Muscle layer of colon (tissue), 2 donors: Measurements from ENCODE around the gene ZNF331.
"Not testable (repeated sequence)": the region's sequence is repeated elsewhere in the genome, so short reads cannot be mapped to it uniquely, and the experiment has no call there.

Source experiments
- H3K27ac ChIP-seq: one replicate; pipeline ENCODE4 v1.7.0; 2013; ENCODE audit warnings: low read depth, mild to moderate bottlenecking, low read length, moderate library complexity
- H3K27me3 ChIP-seq, 2 donors: one replicate each; pipeline ENCODE4 v1.7.0; 2013; ENCODE audit warnings: low read length in 2 of 2, mild to moderate bottlenecking in 2 of 2; ENCODE audit not compliant: insufficient read depth in 2 of 2, control insufficient read depth in 1 of 2
- H3K36me3 ChIP-seq: one replicate; pipeline ENCODE4 v1.7.0; 2013; ENCODE audit warnings: mild to moderate bottlenecking, low read length; ENCODE audit not compliant: insufficient read depth
- H3K4me1 ChIP-seq: one replicate; pipeline ENCODE4 v1.7.0; 2013; ENCODE audit warnings: mild to moderate bottlenecking, low read length; ENCODE audit not compliant: insufficient read depth
- H3K4me3 ChIP-seq, 2 donors: one replicate each; pipeline ENCODE4 v1.7.0; 2013; ENCODE audit warnings: low read length in 2 of 2, low read depth in 1 of 2, mild to moderate bottlenecking in 1 of 2, moderate library complexity in 1 of 2
- H3K9ac ChIP-seq: one replicate; pipeline ENCODE4 v1.7.0; 2013; ENCODE audit warnings: low read length
- H3K9me3 ChIP-seq: one replicate; pipeline ENCODE4 v1.7.0; 2013; ENCODE audit warnings: mild to moderate bottlenecking, low read length
- donor health status: abdominal sarcoma.
- donor health status: Adenocarcinoma of cecum.

ZNF331 gene

GRCh38 chr19:53509845-53510244 is 28.1 kb upstream of the ZNF331 start:
- no peaks in the 10 kb centered on the region for H3K36me3 ChIP-seq
- H3K27ac ChIP-seq, result no peak overlapping the region
- H3K4me3 ChIP-seq, result no peak overlapping the region
- H3K27me3 ChIP-seq, result peaks cover 0 to 5% of the 10 kb centered on the region in 2 donors
- H3K9ac ChIP-seq, result no peak overlapping the region
- no peaks in the 10 kb centered on the region for H3K9me3 ChIP-seq
- H3K4me1 ChIP-seq, result no peaks in the 10 kb centered on the region

DNA sequence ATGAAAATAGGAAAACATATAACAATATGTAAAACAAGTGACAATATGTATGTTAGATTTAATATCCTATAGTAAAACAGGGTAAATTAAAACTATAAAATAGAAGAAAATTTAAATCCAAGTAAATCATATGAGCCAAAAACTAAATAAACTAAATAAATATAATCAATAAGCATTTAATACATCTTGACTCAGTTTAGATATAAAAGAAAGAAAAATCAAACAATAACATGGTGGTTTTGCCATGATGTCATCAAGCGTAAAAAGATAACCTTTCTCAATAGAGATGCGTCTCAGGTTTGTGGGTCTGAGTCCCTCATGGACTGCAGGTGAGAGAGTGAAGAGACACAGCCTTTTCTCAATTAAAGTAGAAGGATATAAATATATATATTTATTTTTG is 26.6 kb upstream of the ZNF331 start:
- no peak overlapping the region for H3K9ac ChIP-seq
- H3K4me3 ChIP-seq, result no peak overlapping the region
- H3K27me3 ChIP-seq, result peaks cover 0 to 5% of the 10 kb centered on the region in 2 donors

GRCh38 chr19:53511933-53512374 is 26.0 kb upstream of the ZNF331 start:
- no peak overlapping the region for H3K9ac ChIP-seq
- peaks cover 0 to 5% of the 10 kb centered on the region in 2 donors for H3K27me3 ChIP-seq
- H3K4me3 ChIP-seq, result no peak overlapping the region
- no peak overlapping the region for H3K27ac ChIP-seq
- no peaks in the 10 kb centered on the region for H3K4me1 ChIP-seq
- H3K36me3 ChIP-seq, result no peaks in the 10 kb centered on the region
- H3K9me3 ChIP-seq, result no peaks in the 10 kb centered on the region

More for the DNA sequence above, 26.6 kb upstream of the ZNF331 start:
- H3K4me1 ChIP-seq, result no peaks in the 10 kb centered on the region
- H3K36me3 ChIP-seq, result no peaks in the 10 kb centered on the region
- H3K9me3 ChIP-seq, result no peaks in the 10 kb centered on the region
- H3K27ac ChIP-seq, result no peak overlapping the region

GRCh38 chr19:53515047-53515446 is 22.9 kb upstream of the ZNF331 start:
- not testable (repeated sequence) for H3K9ac ChIP-seq, H3K27ac ChIP-seq

GRCh38 chr19:53517114-53517741 is 20.7 kb upstream of the ZNF331 start:
- Histone ChIP-seq H3K9ac (no peak overlapping the region), H3K4me1 (peaks cover 9% of the 10 kb centered on the region), H3K36me3 (no peaks in the 10 kb centered on the region), H3K27me3 (no peaks in the 10 kb centered on the region), H3K4me3 (no peak overlapping the region), H3K27ac (no peak overlapping the region), H3K9me3 (no peaks in the 10 kb centered on the region)

More at GRCh38 chr19:53515047-53515446, 22.9 kb upstream of the ZNF331 start:
- not testable (repeated sequence) for H3K4me1 ChIP-seq, H3K27me3 ChIP-seq, H3K36me3 ChIP-seq, H3K4me3 ChIP-seq, H3K9me3 ChIP-seq

DNA sequence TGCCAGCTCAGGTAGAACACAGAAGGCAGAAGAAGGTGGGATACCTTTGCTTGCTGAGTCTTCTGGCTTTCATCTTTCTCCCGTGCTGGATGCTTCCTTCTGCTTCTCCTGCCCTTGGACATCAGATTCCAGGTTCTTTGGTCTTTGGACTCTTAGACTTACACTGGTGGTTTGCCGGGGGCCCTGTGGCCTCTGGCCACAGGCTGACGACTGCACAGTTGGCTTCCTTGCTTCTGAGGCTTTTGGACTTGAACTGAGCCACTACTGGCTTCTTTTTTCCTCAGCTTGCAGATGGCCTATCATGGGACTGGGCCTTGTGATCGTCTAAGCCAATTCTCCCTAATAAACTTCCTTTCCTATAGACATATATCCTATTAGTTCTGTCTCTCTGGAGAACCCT is 19.8 kb upstream of the ZNF331 start:
- peaks cover 9% of the 10 kb centered on the region for H3K4me1 ChIP-seq
- H3K9ac ChIP-seq, result no peak overlapping the region
- no peaks in the 10 kb centered on the region for H3K9me3 ChIP-seq
- H3K27ac ChIP-seq, result no peak overlapping the region
- no peak overlapping the region for H3K4me3 ChIP-seq
- no peaks in the 10 kb centered on the region for H3K27me3 ChIP-seq
- no peaks in the 10 kb centered on the region for H3K36me3 ChIP-seq

- no peaks in the 10 kb centered on the region for H3K36me3 ChIP-seq
- no peak overlapping the region for H3K9ac ChIP-seq
- H3K27me3 ChIP-seq, result no peaks in the 10 kb centered on the region
- H3K4me3 ChIP-seq, result no peak overlapping the region
- H3K9me3 ChIP-seq, result no peaks in the 10 kb centered on the region
- H3K4me1 ChIP-seq, result peaks cover 9% of the 10 kb centered on the region
- no peak overlapping the region for H3K27ac ChIP-seq
These were observed 19.2 kb upstream of the ZNF331 start for GRCh38 chr19:53518716-53519115.

- peaks cover 9% of the 10 kb centered on the region for H3K4me1 ChIP-seq
- no peak overlapping the region for H3K27ac ChIP-seq
- no peaks in the 10 kb centered on the region for H3K27me3 ChIP-seq
- H3K9ac ChIP-seq, result no peak overlapping the region
- H3K36me3 ChIP-seq, result no peaks in the 10 kb centered on the region
- H3K9me3 ChIP-seq, result no peaks in the 10 kb centered on the region
- H3K4me3 ChIP-seq, result no peak overlapping the region
These were observed 18.5 kb upstream of the ZNF331 start for GRCh38 chr19:53519446-53519845.

DNA sequence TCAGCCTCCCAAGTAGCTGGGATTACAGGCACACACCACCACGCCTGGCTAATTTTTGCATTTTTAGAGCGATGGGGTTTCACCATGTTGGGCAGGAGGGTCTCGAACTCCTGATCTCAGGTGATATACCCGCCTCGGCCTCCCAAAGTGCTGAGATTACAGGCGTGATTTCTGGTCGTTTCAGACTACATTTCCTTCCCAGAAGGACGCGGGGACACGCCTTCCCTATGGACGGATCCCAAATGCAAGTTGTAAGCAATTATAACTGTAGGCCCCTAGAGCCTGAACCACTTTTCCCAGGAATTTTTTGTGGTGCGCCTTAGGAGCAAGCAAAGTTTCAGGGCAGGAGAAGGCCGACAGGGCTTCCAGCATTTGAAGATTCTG is 17.8 kb upstream of the ZNF331 start:
- Histone ChIP-seq H3K4me1 (peaks cover 9% of the 10 kb centered on the region), H3K27me3 (no peaks in the 10 kb centered on the region), H3K36me3 (no peaks in the 10 kb centered on the region), H3K9me3 (no peaks in the 10 kb centered on the region), H3K27ac (peak overlapping the region; percentile 80), H3K9ac (peak overlapping the region; percentile 65), H3K4me3 (peak overlapping the region; percentile 25 to 85)

DNA sequence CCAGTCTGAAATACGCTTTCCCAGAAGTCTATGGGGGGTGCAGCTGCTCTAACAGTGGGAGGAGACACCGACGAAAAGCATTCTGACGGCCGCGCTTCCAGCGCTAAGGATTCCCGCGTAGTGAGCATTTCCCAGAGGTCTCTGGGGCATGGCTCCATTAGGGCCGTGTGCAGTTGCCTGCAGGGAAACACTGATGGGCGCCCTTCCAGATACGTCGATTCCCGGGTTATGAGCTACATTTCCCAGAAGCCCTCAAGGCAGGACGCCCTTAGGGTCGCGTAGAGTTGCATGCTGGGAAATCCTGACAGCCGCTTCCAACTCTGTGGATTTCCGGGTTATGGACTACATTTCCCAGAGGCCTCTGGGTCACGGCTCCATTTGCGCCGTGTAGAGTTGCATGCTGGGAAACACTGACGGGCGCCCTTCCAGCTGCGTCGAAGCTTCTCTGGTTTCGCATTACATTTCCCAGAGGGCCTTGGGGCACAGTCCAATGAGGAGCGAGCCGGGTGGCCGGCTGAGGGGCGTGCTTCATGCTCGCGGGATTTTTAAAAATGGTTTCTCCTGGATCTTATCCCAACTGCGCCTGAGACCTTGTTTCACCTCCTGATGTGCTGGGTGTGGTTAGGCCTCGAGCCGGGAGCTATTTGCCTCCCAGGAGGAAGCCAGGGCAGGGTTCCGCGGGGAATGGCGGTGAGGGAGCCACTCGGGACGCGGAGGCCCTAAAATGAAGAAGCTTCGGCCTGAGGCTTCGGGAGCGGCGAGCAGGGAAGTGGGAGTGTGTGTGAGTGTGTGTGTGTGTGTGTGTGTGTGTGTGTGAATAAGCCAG is 17.2 kb upstream of the ZNF331 start:
- H3K4me3 ChIP-seq, result peak overlapping the region; percentile 70 to 85
- peak overlapping the region; percentile 80 for H3K27ac ChIP-seq
- H3K27me3 ChIP-seq, result no peaks in the 10 kb centered on the region
- H3K9ac ChIP-seq, result peak overlapping the region; percentile 65
- no peaks in the 10 kb centered on the region for H3K36me3 ChIP-seq
- H3K9me3 ChIP-seq, result no peaks in the 10 kb centered on the region
- H3K4me1 ChIP-seq, result peaks cover 9% of the 10 kb centered on the region

DNA sequence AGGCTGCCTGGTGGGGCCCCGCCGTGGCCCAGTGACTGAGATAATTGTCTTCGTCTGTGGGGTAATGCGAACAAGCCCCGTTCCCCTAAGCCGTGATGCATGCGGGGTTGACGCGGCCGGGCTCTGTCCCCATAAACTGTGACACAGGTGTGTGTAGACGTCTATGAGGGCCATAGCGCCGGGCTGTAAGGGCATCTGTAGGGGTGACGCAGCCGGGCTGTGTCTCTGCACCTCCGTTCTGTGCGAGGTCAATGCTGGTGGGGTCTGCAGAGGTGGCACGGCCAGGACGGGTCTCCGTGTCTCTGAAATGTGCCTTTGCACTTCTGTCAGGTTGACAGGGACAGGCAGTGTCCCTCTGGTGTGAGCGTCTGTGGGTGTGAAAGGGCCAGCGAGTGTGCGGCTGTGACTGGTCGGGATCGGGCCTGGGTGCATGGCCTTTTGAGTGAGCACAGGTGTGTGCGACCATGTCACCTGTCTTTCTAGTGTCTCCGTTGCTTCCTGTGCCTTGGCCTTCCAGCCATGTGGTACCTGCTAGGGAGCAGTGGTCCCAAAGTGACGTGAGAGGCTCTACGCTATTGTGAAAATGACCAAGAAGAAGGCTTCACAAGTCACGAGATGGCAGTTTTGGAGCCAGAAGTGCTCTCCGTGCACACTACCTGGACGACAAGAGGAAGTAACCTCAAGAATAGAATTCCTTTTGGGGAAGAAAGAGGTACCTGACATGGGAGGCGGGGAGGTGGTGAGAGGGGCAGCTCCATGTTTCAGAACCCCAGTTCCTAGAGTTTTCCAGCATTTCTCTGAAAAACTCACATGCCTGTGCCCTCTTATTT is 16.4 kb upstream of the ZNF331 start:
- no peak overlapping the region for H3K9ac ChIP-seq
- no peaks in the 10 kb centered on the region for H3K36me3 ChIP-seq
- no peak overlapping the region for H3K27ac ChIP-seq
- no peaks in the 10 kb centered on the region for H3K9me3 ChIP-seq
- H3K4me1 ChIP-seq, result peaks cover 9% of the 10 kb centered on the region
- peak overlapping the region; percentile 70 to 85 for H3K4me3 ChIP-seq
- no peaks in the 10 kb centered on the region for H3K27me3 ChIP-seq
